ENCODE measurements around the gene GRIK1.

Gene GRIK1

GRCh38 chr21:29641001-29641634, 298.7 kb downstream of the GRIK1 start:
- no peak overlapping the region for H3K27ac ChIP-seq
- TF ChIP-seq, protein P1, sequence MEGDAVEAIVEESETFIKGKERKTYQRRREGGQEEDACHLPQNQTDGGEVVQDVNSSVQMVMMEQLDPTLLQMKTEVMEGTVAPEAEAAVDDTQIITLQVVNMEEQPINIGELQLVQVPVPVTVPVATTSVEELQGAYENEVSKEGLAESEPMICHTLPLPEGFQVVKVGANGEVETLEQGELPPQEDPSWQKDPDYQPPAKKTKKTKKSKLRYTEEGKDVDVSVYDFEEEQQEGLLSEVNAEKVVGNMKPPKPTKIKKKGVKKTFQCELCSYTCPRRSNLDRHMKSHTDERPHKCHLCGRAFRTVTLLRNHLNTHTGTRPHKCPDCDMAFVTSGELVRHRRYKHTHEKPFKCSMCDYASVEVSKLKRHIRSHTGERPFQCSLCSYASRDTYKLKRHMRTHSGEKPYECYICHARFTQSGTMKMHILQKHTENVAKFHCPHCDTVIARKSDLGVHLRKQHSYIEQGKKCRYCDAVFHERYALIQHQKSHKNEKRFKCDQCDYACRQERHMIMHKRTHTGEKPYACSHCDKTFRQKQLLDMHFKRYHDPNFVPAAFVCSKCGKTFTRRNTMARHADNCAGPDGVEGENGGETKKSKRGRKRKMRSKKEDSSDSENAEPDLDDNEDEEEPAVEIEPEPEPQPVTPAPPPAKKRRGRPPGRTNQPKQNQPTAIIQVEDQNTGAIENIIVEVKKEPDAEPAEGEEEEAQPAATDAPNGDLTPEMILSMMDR (conservative IDR thresholded peaks at IDR 0.05), result no peak

DNA sequence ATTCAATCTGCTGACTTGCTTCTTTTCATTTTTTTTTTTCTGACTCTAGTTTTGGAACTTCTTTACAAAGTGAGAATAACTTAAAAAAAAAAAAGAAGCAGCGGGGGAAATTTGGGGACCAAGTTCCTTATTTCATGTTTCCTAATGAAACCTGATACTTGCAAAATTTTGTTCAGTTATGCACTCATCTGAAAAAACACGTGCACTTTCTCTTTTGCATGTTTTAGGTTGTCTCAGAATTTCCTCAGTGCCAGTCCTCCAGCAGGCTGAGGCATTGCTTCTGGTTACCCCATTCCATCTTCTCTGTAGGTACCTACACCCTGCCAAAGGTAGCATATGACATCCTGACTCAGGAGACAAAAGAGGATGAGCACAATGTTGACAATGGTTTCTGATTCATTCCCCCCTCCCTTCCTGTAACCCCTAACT, 299.7 kb downstream of the GRIK1 start:
- H3K27ac ChIP-seq, result no peak overlapping the region

GRCh38 chr21:29639366-29640079, 300.3 kb downstream of the GRIK1 start:
- TF ChIP-seq, protein P1 (conservative IDR thresholded peaks at IDR 0.05), result no peak
- H3K27ac ChIP-seq, result no peak overlapping the region

More for the DNA sequence above, 299.7 kb downstream of the GRIK1 start:
- TF ChIP-seq, protein P1 (conservative IDR thresholded peaks at IDR 0.05), result no peak

DNA sequence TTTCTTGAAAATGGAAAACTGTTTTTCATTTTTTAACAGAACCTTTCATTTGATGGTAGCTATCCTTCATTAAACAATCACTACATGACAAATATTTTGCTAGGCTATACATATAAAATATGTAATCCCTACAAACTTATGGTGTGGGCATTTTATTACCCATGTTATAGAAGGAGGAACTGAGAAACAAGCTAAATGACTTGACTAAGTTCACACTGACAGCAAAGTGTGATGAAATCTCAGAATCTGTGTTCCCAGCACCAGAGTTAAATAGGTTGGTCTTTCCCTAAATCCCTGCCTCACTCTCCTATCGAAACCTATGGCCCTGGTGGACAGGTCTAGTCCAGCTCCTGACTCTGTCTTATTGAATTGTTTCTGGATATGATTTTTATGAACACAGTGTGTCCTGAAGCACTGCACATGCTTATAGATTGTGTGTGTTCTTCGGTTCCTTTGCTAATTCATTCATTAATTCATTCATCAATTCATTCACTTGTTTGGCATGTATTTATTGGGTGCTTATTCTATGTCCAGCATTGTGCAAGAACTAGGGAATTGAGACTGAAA, 301.0 kb downstream of the GRIK1 start:
- no peak overlapping the region for H3K27ac ChIP-seq
- TF ChIP-seq, protein P1 (conservative IDR thresholded peaks at IDR 0.05), result no peak

DNA sequence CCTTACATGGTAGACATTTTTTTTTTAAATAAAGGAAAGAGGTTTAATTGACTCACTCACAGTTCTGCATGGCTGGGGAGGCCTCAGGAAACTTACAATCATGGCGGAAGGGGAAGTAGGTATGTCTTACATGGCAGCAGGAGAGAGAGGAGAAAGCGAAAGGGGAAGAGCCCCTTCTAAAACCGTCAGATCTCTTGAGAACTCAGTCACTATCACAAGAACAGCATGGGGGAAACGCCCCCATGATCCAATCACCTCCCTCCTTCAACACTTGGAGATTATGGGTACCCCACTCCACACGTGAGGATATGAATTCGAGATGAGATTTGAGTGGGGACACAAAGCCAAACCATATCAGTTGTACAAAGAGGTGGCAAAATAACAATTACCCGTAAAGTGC, 301.7 kb downstream of the GRIK1 start:
- no peak overlapping the region for H3K27ac ChIP-seq
- TF ChIP-seq, protein P1 (conservative IDR thresholded peaks at IDR 0.05), result no peak

DNA sequence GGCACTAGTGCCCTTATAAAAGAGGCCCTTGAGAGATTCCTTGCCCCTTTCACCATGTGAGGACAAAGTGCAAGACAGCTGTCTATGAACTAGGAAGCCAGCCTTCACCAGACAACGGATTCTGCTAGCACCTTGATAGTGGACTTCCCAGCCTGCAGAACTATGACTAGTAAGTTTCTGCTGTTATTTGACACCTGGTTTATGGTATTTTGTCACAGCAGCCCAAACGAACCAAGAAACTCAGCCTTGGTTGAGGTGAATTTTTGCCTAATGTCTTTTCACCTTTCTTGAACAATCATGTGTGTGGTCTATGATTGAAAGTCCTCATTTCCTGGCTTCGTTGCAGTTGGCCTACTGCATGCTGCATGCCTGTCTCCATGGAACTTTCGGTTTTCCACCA, 302.2 kb downstream of the GRIK1 start:
- no peak overlapping the region for H3K27ac ChIP-seq
- TF ChIP-seq, protein P1 (conservative IDR thresholded peaks at IDR 0.05), result no peak

GRCh38 chr21:29637134-29637533, 302.7 kb downstream of the GRIK1 start:
- TF ChIP-seq, protein P1 (conservative IDR thresholded peaks at IDR 0.05), result no peak
- H3K27ac ChIP-seq, result no peak overlapping the region

All from VCaP (cell line).